CD4-positive, alpha-beta T cell treated with Interleukin-17A for 1 hour (primary cell): Measurements from ENCODE around the gene GPR12.

Experiments
- DNase-seq: peaks from one replicate; pipeline ENCODE4 v3.0.0-alpha.2; 2020

GPR12 gene

GRCh38 chr13:26759907-26760831 lies at the start of gene GPR12:
Gene GPR12, minus strand, starts transcription at chr13:26760786. Its CDS starts 959 bp downstream, at chr13:26759827.
- no peak for DNase-seq

- no peak for DNase-seq
These were observed 49.5 kb upstream of the GPR12 start for GRCh38 chr13:26810095-26810494.

- no peak for DNase-seq
These were observed 46.3 kb upstream of the GPR12 start for GRCh38 chr13:26806891-26807290.

- no peak for DNase-seq
These were observed 27.4 kb upstream of the GPR12 start for GRCh38 chr13:26787961-26788360.

GRCh38 chr13:26786651-26787295 lies 26.2 kb upstream of the GPR12 start:
- DNase-seq: no peak

- DNase-seq: peak; percentile 79
These were observed 25.4 kb upstream of the GPR12 start for GRCh38 chr13:26785838-26786630.

- peak; percentile 18 for DNase-seq
These were observed 24.4 kb upstream of the GPR12 start for GRCh38 chr13:26784704-26785639.

- DNase-seq: no peak
These were observed 19.8 kb upstream of the GPR12 start for GRCh38 chr13:26780411-26780810.

- no peak for DNase-seq
These were observed 18.7 kb upstream of the GPR12 start for GRCh38 chr13:26779321-26779720.

- no peak for DNase-seq
These were observed 11.9 kb upstream of the GPR12 start for GRCh38 chr13:26772531-26772930.

GRCh38 chr13:26771796-26772195 lies 11.2 kb upstream of the GPR12 start:
- DNase-seq: no peak

- DNase-seq: no peak
These were observed 2.3 kb upstream of the GPR12 start for GRCh38 chr13:26762745-26763345.

GRCh38 chr13:26760832-26761582 lies 421 bp upstream of the GPR12 start:
- DNase-seq: no peak

GRCh38 chr13:26759249-26759906 lies 1.2 kb downstream of the GPR12 start:
- no peak for DNase-seq

- DNase-seq: no peak
These were observed 2.0 kb downstream of the GPR12 start for GRCh38 chr13:26758496-26759157.

- no peak for DNase-seq
These were observed 3.6 kb downstream of the GPR12 start for GRCh38 chr13:26756961-26757360.

GRCh38 chr13:26752671-26753070 lies 7.9 kb downstream of the GPR12 start:
- DNase-seq: no peak

GRCh38 chr13:26749905-26750304 lies 10.7 kb downstream of the GPR12 start:
- DNase-seq: no peak

GRCh38 chr13:26749285-26749684 lies 11.3 kb downstream of the GPR12 start:
- no peak for DNase-seq

- no peak for DNase-seq
These were observed 12.9 kb downstream of the GPR12 start for GRCh38 chr13:26747706-26748105.
